Fibroblast of skin of left quadriceps (primary cell): ENCODE results near the gene MYRIP.
"Not testable (repeated sequence)": the region's sequence is repeated elsewhere in the genome, so short reads cannot be mapped to it uniquely, and the experiment has no call there.

ENCODE experiments used
- DNase-seq, 2 experiments: peaks; one replicate each; pipeline ENCODE4 v3.0.0-alpha.2; 2013; ENCODE audit warnings: low read depth in 2 of 2

MYRIP gene

GRCh38 chr3:39806820-39807219 lies 2.6 kb upstream of the MYRIP start:
- DNase-seq: no peak

GRCh38 chr3:39808467-39809180 lies 785 bp upstream of the MYRIP start:
- no peak for DNase-seq

- no peak for DNase-seq
Observed at GRCh38 chr3:39809995-39810595, 686 bp downstream of the MYRIP start.

GRCh38 chr3:39810647-39811161 lies 1.3 kb downstream of the MYRIP start:
- DNase-seq: no peak

GRCh38 chr3:39811561-39811960 lies 2.2 kb downstream of the MYRIP start:
- DNase-seq: no peak

GRCh38 chr3:39812537-39812936 lies 3.1 kb downstream of the MYRIP start:
- no peak for DNase-seq

- peak; percentile 26 to 31 for DNase-seq
Observed at GRCh38 chr3:39814007-39814406, 4.6 kb downstream of the MYRIP start.

- DNase-seq: no peak
Observed at GRCh38 chr3:39819899-39820298, 10.5 kb downstream of the MYRIP start.

- DNase-seq: not testable (repeated sequence)
Observed at GRCh38 chr3:39833764-39834163, 24.4 kb downstream of the MYRIP start.

- DNase-seq: no peak
Observed at GRCh38 chr3:39839484-39839883, 30.1 kb downstream of the MYRIP start.

- no peak for DNase-seq
Observed at GRCh38 chr3:39843440-39843839, 34.0 kb downstream of the MYRIP start.

- no peak for DNase-seq
Observed at GRCh38 chr3:39848365-39848764, 39.0 kb downstream of the MYRIP start.

- no peak for DNase-seq
Observed at GRCh38 chr3:39849992-39850715, 40.7 kb downstream of the MYRIP start.

- no peak for DNase-seq
Observed at GRCh38 chr3:39850716-39851032, 41.3 kb downstream of the MYRIP start.

GRCh38 chr3:39855517-39855916 lies 46.1 kb downstream of the MYRIP start:
- no peak for DNase-seq

- no peak for DNase-seq
Observed at GRCh38 chr3:39869890-39870289, 60.5 kb downstream of the MYRIP start.

GRCh38 chr3:39870706-39871105 lies 61.3 kb downstream of the MYRIP start:
- DNase-seq: no peak

GRCh38 chr3:39879581-39879980 lies 70.2 kb downstream of the MYRIP start:
- DNase-seq: no peak

- DNase-seq: no peak
Observed at GRCh38 chr3:39882111-39882510, 72.7 kb downstream of the MYRIP start.

GRCh38 chr3:39892068-39892467 lies 82.7 kb downstream of the MYRIP start:
- DNase-seq: no peak

- DNase-seq: no peak
Observed at GRCh38 chr3:39896184-39896583, 86.8 kb downstream of the MYRIP start.

GRCh38 chr3:39900462-39901002 lies 91.1 kb downstream of the MYRIP start:
- DNase-seq: no peak

GRCh38 chr3:39903253-39903652 lies 93.8 kb downstream of the MYRIP start:
- no peak for DNase-seq
